Activated T-cell treated with anti-CD3 and anti-CD28 coated beads, Interleukin-2, amount 50 U/mL, for 72 hours (primary cell): ENCODE results near the gene ENTPD2. TPM values are rescaled to one million over a fixed set of nuclear protein-coding genes. Genes with fewer than 3 reads are reported as not detected.

Experiments
- ATAC-seq, 2 donors: fragments of 150-1000 bp; cut with Tn5 transposase; replicated peaks in 1 of 2; 2 replicates each; pipeline ENCODE4 v1.10.0; 2021; ENCODE audit warnings: moderate library complexity in 2 of 2, mild to moderate bottlenecking in 1 of 2
- DNase-seq, 2 donors: peaks; one replicate each; pipeline ENCODE4 v3.0.0; 2021 to 2022; ENCODE audit warnings: mixed read lengths in 1 of 2
- H3K27ac Mint-ChIP-seq: one replicate; pipeline ENCODE4 v1.8.0; 2022; ENCODE audit warnings: mild to moderate bottlenecking, moderate library complexity, mixed read lengths
- H3K27me3 Mint-ChIP-seq: one replicate; pipeline ENCODE4 v1.8.0; 2022; ENCODE audit warnings: low read depth, mixed read lengths
- H3K36me3 Mint-ChIP-seq, 2 donors: one replicate each; pipeline ENCODE4 v1.8.0; 2022; ENCODE audit warnings: mixed read lengths in 2 of 2, mild to moderate bottlenecking in 1 of 2; ENCODE audit not compliant: insufficient read depth in 2 of 2
- H3K4me1 Mint-ChIP-seq: one replicate; pipeline ENCODE4 v1.8.0; 2022; ENCODE audit warnings: low read depth, mixed read lengths
- H3K4me3 Mint-ChIP-seq, 2 donors: one replicate each; pipeline ENCODE4 v1.8.0; 2022; ENCODE audit warnings: mild to moderate bottlenecking in 2 of 2, mixed read lengths in 2 of 2, moderate library complexity in 2 of 2
- H3K9me3 Mint-ChIP-seq, 2 donors: one replicate each; pipeline ENCODE4 v1.8.0; 2022; ENCODE audit warnings: mixed read lengths in 2 of 2
- total RNA-seq, 2 donors: library from RNA; stranded (reverse); gene quantifications; one replicate each; pipeline ENCODE4 v1.2.3, GENCODE V29; 2022

The ENTPD2 gene
- total RNA-seq, 2 donors from 2014 or later = 0.28 to 0.48 TPM

DNA sequence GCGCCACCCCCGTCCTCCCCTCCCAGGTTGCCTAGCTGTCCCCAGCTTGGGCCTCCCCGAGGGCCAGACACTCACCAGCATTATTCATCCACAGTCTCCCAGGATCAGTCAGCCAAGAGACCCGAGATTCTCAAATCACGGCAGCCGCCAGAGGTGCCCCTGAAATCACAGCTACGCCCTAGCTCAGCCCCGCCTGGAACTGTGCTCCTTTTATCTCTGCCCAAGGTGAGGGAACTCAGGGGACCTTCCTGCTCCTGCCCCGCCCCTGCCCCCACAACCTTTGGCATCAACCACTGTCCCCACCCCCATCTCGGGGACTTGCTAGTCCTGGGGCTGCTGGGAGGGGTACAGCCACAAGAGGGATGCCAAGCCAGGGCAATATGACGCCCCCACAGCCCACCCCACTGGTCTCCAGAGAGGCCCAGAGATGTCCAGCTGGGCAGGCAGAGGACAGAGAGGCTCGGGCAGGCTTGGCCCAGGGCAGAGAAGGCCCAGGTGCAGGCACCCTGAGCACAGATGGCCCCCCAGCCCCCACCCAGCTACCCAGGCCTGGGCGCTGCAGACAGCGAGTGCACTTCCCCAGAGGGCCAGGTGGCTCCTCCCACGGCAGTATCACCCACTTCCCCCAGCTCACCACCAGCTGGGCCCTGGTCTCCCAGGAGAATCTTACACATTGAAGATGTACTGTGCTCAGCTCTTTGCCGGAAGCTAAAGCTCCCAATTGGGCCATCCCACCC is 21.8 kb downstream of the ENTPD2 start, which contains the start of gene FUT7:
Gene FUT7, minus strand, starts transcription at position 185 of the 737 bp plus-strand sequence. Its CDS starts 97 bp downstream, at position 88.
- peak; percentile 64 to 75 for DNase-seq

DNA sequence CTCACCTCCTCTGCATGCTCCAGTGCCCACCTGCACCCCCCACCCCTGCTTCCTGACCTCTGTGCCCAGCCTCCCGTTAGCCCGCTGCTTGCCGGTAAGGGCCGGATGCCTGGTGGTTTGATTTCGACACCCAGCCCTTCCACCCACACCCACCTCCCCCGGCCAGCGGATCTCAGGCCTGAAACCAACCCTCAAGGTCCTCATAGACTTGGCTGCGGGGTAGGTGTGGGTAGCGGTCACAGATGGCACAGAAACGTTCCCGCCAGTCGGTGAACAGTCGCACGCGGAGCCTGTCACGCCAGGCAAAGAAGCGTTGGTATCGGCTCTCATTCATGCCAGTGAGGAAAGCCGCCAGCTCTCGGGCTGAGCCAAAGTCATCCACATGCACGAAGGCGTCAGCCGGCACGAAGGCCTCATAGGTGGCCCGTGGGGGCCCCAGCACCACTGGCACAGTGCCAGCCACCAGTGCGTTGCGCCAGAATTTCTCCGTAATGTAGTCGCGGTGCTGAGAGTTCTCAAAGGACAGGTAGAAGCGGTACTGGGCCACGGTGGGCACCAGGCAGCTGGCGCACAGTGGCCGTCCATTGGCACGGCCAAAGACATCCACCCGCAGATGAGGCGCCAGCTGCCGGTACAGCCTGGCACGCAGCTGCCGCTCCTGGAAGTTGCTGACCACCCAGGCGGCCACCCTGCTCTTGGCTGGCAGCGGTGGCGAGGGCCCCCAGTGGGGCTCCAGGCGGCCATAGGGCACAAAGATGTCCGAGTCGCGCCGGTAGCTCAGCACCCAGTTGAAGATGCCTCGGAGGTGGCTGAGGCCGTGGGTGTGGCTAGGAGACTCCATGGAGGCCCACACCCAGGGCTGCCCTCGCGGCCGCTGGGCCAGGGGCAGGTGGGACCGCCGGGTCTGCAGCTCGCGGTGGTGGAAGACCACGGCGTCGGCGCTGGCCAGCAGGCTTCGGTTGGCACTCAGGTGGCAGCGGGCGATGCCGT is 23.0 kb downstream of the ENTPD2 start:
- peak overlapping the region; percentile 76 to 79 for H3K4me3 Mint-ChIP-seq
- DNase-seq = peak; percentile 82 to 88
- no peaks in the 10 kb centered on the region for H3K27me3 Mint-ChIP-seq
- no peak overlapping the region for H3K27ac Mint-ChIP-seq
- no peaks in the 10 kb centered on the region for H3K9me3 Mint-ChIP-seq
- ATAC-seq = peak; percentile 7 to 19
- no peaks in the 10 kb centered on the region for H3K36me3 Mint-ChIP-seq
- H3K4me1 Mint-ChIP-seq = peaks cover 61% of the 10 kb centered on the region

More for the DNA sequence above, 21.8 kb downstream of the ENTPD2 start, which contains the start of gene FUT7:
- Mint-ChIP-seq H3K9me3 (no peaks in the 10 kb centered on the region), H3K4me1 (peaks cover 61% of the 10 kb centered on the region), H3K27ac (no peak within 1 kb of the TSS), H3K36me3 (no peaks in the 10 kb centered on the region), H3K4me3 (peak within 1 kb of the TSS; percentile 76 to 79), H3K27me3 (no peaks in the 10 kb centered on the region)
- ATAC-seq = peak; percentile 13 to 14

DNA sequence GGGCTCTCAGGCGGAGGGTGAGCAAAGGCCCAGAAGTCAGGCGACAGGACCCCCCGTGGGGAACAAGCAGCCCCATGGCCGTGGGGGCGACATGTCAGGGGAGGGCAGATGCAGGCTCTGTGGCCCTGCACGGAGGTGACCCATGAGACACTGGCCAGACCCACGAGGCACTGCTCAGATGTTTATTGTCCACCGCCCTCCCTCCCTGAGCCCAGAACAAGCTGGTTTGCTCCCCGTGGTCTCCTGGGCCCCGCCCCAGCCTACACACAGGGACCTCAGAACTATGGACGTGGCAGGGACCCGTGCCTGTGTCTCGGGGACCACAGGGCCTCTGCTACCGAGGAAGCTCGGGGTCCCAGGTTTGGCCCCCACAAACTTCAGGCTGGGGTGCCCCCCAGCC is 23.9 kb downstream of the ENTPD2 start:
- Mint-ChIP-seq H3K27ac (no peak overlapping the region), H3K4me3 (peak overlapping the region; percentile 76 to 79), H3K27me3 (no peaks in the 10 kb centered on the region), H3K36me3 (no peaks in the 10 kb centered on the region), H3K9me3 (no peaks in the 10 kb centered on the region), H3K4me1 (peaks cover 57% of the 10 kb centered on the region)
- no peak for ATAC-seq
- DNase-seq = peak; percentile 34 to 37

DNA sequence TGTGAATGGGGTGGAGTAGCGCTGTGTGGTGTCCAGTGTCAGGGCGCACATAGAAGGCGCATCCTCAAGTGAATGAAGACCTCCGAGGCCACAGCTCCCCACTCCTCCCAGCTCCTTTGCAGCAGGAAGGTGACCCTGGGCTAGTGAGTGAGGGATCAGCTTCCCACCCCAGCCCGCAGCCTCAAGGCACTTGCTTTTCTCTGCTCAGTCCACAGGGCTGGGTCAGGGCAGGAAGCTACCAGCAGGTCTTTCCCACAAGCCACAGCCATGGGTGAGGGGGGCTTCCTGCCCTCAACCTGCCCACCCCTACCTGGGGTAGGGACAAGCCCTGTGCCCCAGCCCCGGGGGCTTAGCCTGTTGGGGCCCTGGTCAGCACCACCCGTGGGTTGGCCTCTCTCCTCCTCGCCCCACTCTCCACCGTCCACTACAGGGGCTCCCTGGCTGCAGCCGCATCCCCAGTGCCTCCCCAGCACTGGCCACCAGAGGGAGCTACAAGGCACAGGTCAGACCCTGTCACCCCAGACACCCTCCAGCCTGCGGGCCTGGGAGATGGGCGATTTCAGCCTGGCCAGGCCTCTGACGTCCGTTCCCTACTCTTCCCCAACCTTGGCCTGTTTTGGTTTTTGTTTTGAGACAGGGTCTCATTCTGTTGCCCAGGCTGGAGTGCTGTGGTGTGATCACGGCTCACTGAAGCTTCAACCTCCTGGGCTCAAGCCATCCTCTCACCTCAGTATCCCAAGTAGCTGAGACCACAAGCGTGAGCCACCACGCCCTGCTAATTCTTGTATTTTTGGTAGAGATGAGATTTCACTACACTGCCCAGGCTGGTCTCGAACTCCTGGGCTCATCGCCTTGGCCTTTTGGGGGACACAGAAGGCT is 24.6 kb downstream of the ENTPD2 start:
- DNase-seq = peak; percentile 85 to 91
- ATAC-seq = peak; percentile 46 to 62
- Mint-ChIP-seq H3K4me1 (peaks cover 49% of the 10 kb centered on the region), H3K27me3 (no peaks in the 10 kb centered on the region), H3K9me3 (no peaks in the 10 kb centered on the region), H3K27ac (peak overlapping the region; percentile 12), H3K4me3 (peak overlapping the region; percentile 69 to 79), H3K36me3 (no peaks in the 10 kb centered on the region)

DNA sequence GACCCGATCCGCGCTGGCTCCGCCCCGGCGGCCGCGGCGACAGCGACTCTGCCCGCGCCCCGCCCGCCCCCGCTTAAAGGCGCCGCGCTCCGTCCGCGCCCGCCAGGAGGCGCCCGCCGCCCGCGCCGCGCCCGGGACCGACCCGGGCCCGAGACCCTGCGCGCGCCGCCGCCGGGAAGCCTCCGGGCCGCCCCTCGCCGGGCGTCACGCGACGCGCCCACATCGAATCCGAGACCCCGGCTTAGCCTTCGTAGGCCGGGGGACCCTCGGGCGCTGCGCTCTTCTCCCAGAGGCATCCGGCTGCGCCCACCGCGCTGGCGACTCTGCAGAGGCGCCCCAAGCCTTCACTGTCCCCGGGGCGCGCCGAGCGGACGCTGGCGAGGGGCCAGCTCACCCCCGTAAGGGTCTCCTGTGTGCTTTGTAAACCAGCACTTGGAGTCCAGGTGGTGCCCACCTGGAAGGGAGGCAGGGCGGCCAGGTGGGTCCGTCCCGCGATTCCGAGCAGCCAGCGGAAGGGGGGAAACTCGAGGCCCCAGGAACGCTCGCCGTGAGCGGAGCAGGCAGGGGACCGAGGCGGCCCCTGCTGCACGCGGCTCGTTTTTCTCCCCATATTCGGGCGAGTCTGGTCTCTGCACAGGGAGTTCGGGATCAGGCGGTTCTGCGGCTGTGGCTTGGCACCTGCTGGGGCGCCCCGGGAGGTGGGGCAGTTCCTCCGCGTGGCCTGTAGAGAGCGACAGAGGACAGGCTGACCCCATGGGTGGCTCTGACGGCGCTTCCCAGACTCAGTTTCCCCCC is 25.4 kb downstream of the ENTPD2 start:
- Mint-ChIP-seq H3K9me3 (no peaks in the 10 kb centered on the region), H3K27me3 (no peaks in the 10 kb centered on the region), H3K4me3 (peak overlapping the region; percentile 69 to 79), H3K4me1 (peaks cover 43% of the 10 kb centered on the region), H3K36me3 (no peaks in the 10 kb centered on the region), H3K27ac (peak overlapping the region; percentile 12)
- peak; percentile 75 to 83 for DNase-seq
- ATAC-seq = peak; percentile 46 to 59

DNA sequence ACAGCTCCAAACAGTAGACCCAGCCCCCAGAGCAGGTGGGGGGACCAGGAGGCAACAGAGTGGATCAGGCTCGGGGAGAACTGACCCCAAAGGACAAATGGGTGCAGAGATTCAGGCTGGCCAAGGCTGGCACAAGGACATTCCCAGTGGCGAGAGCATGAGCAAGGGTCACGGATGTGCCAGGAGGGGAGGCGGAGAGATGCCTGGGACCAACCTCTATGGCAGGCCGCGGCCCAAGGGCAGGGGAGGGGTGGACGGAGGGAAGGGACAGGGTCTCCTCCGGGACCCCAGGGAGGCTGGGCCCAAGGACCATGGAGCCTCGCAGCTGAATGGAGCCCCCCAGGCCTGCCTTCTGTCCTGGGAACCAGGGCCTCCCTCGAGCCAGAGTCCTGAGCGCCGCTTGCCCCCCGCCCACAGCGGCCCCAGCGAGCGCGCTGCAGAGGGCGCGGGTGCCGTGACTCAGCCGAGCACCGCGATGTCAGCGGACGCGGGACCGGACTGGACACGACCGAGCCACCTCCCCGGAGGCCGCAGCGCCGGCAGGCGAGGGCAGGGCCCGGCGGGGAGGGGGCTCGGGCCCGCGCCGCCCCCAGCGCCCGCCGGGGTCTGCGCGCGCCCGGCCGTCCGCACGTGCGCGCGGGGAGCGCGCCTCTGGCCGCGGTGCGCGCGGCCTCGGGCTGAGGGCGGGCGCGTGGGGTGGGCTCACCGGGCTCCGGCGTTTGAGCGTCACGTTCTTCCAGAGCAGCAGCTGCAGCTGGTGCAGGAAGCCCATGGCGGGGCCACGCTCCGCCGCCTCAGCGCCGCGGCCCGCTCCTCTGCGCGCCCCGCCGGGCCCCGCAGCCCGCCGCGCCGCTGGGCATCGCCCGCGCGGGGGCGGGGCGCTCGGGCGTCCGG is 26.2 kb downstream of the ENTPD2 start, which contains the start of gene ABCA2:
Gene ABCA2, minus strand, starts transcription at position 869 of the 894 bp plus-strand sequence. Its CDS starts 97 bp downstream, at position 772.
- DNase-seq (peak in 1 of 2 donors; percentile 25), ATAC-seq (no peak)
- Mint-ChIP-seq H3K36me3 (no peaks in the 10 kb centered on the region), H3K9me3 (no peaks in the 10 kb centered on the region), H3K27ac (peak within 1 kb of the TSS; percentile 12), H3K4me3 (peak within 1 kb of the TSS; percentile 77 to 79), H3K4me1 (peaks cover 35% of the 10 kb centered on the region), H3K27me3 (no peaks in the 10 kb centered on the region)

DNA sequence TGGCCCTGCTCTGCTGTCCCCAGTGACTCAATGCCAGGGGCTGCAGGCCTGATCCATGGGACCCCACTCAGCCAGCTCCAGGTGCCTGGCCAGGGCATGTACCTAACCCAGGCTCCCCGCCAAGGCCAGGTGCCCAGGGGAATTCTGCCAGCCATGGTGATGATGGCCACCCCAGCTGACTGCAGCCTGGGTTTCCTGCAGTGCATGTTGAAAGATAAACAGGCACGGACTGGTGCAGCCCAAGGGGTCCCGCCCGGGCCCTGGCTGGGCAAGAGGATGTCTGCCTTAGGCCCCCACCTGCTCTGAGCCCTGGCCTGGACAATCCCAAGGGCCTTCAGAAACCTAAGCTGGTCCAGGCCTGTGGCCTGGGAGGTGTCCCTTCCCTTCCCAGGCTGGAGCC is 27.0 kb downstream of the ENTPD2 start:
- Mint-ChIP-seq H3K9me3 (no peaks in the 10 kb centered on the region), H3K27ac (no peak overlapping the region), H3K4me3 (peak overlapping the region; percentile 72 to 77), H3K4me1 (peaks cover 27% of the 10 kb centered on the region), H3K27me3 (no peaks in the 10 kb centered on the region), H3K36me3 (no peaks in the 10 kb centered on the region)
- no peak for DNase-seq
- no peak for ATAC-seq

DNA sequence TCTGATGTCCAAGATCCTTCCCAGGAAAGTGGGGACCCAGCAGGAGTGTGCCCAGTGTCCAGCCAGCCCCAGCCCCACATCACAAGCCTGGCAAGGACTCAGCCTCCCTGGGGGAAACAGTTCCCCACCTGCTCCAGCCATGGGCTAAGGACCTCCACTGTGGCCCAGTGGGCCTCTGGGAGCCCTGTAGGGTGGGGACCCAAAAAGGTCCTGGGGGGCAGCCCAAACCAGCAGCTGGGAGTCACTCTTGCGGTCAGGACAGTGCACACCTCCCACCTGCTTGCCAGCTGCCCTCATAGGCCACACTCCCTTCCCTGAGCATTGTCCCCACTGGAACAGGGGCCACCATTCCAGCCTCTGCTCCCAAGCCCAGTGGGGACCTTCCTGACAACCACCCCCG is 27.5 kb downstream of the ENTPD2 start:
- no peak overlapping the region for H3K4me3 Mint-ChIP-seq
- H3K27ac Mint-ChIP-seq = no peak overlapping the region
- no peaks in the 10 kb centered on the region for H3K27me3 Mint-ChIP-seq
- no peaks in the 10 kb centered on the region for H3K36me3 Mint-ChIP-seq
- ATAC-seq (no peak), DNase-seq (no peak)
- no peaks in the 10 kb centered on the region for H3K9me3 Mint-ChIP-seq
- peaks cover 24% of the 10 kb centered on the region for H3K4me1 Mint-ChIP-seq

DNA sequence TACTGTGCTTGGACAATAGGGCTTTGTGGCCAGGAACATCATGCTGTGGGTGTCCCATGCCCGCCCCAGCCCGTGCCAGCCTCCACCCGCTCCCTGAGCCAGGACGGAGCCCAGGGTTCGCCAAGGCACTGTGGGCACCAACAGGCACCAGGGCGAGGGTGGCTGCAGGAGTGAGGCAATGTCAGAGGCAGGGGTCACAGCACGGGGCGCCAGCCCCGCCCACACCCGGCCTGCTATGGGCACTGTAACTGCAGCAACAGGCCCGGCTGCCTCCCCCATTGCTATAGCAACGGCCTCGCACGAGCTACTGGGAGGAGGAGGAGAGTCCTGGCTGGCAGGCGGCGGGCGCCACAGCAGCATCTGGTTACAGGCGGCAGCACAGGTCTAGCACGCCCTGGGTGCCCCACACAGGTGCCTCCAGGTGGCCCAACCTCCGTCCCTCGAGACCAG is 28.3 kb downstream of the ENTPD2 start:
- DNase-seq = no peak
- peaks cover 18% of the 10 kb centered on the region for H3K4me1 Mint-ChIP-seq
- no peak overlapping the region for H3K27ac Mint-ChIP-seq
- H3K27me3 Mint-ChIP-seq = no peaks in the 10 kb centered on the region
- H3K4me3 Mint-ChIP-seq = no peak overlapping the region
- H3K36me3 Mint-ChIP-seq = no peaks in the 10 kb centered on the region
- no peaks in the 10 kb centered on the region for H3K9me3 Mint-ChIP-seq
- ATAC-seq = no peak

DNA sequence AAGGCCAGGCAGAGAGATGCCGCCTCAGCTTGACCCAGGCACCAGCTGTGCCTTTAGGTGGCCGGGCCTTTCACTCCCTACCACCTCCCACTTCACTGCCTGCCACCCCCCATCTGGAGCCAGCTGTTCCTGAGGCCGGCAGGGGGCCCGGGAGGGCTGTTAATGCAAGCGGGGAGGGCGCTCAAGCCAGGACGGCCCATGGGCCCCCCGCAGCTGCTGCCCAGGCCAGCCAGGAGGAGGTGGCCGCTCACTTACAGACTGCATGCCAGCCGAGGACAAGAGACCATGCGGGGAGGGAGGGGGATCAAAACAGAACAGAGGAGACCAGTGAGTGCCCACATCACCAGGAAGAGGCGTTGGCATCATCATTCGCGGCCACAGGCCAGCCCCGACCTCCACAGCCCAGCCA is 30.3 kb downstream of the ENTPD2 start:
- H3K4me3 Mint-ChIP-seq = no peak overlapping the region
- no peaks in the 10 kb centered on the region for H3K9me3 Mint-ChIP-seq
- no peak overlapping the region for H3K27ac Mint-ChIP-seq
- ATAC-seq (no peak), DNase-seq (no peak)
- no peaks in the 10 kb centered on the region for H3K36me3 Mint-ChIP-seq
- no peaks in the 10 kb centered on the region for H3K27me3 Mint-ChIP-seq
- H3K4me1 Mint-ChIP-seq = no peaks in the 10 kb centered on the region

DNA sequence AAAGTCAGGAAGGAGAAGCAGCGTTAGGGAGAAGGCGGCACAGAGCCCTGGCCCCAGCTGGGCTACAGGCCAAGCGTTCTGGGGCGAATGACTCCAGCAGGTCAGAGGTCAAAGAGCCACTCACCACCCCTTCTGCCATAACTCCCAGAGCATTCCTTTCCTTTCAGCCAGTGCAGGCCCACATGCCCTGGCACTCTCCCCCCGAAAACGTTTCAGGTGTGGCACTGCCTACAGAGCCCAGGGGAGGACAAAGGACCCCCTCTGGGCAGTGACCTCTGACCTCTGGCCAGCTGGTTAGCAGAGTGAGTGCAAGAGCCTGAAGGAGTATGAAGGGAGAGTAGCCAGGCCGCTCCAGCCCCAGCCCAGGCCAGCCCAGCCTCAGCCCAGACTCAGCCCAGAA is 30.7 kb downstream of the ENTPD2 start:
- no peaks in the 10 kb centered on the region for H3K9me3 Mint-ChIP-seq
- no peak overlapping the region for H3K4me3 Mint-ChIP-seq
- ATAC-seq (no peak), DNase-seq (no peak)
- H3K4me1 Mint-ChIP-seq = no peaks in the 10 kb centered on the region
- H3K27ac Mint-ChIP-seq = no peak overlapping the region
- no peaks in the 10 kb centered on the region for H3K27me3 Mint-ChIP-seq
- H3K36me3 Mint-ChIP-seq = no peaks in the 10 kb centered on the region
